ENCODE results near the gene CCRL2. TPM values are rescaled to one million over a fixed set of nuclear protein-coding genes. Genes with fewer than 3 reads are reported as not detected.

The CCRL2 gene
- total RNA-seq, 6 experiments from 2014 or later = 0.12 to 0.21 TPM; not detected in 4

GRCh38 chr3:46398186-46398955, 8.7 kb upstream of the CCRL2 start:
- Mint-ChIP-seq H3K9me3 (peaks cover 4% of the 10 kb centered on the region; the same call in 1 of the 2 replicates), H3K4me3 (no peak overlapping the region), H3K36me3 (ENCODE audit: low read depth) (no peaks in the 10 kb centered on the region), H3K27me3 (ENCODE audit: insufficient read depth) (peaks cover 15% of the 10 kb centered on the region), H3K27ac (no peak overlapping the region), H3K4me1 (ENCODE audit: low read depth) (peaks cover 9% of the 10 kb centered on the region)
- DNase-seq = no peak
- no peak for TF ChIP-seq CTCF (IDR thresholded peaks at IDR 0.05)

- H3K36me3 Mint-ChIP-seq (ENCODE audit: low read depth) = no peaks in the 10 kb centered on the region
- no peak overlapping the region for H3K4me3 Mint-ChIP-seq
- peaks cover 4% of the 10 kb centered on the region; the same call in 1 of the 2 replicates for H3K9me3 Mint-ChIP-seq
- H3K27ac Mint-ChIP-seq = no peak overlapping the region
- H3K27me3 Mint-ChIP-seq (ENCODE audit: insufficient read depth) = peaks cover 22% of the 10 kb centered on the region
- peaks cover 9% of the 10 kb centered on the region for H3K4me1 Mint-ChIP-seq (ENCODE audit: low read depth)
- TF ChIP-seq CTCF (IDR thresholded peaks at IDR 0.05) = no peak
- DNase-seq = no peak
Observed at GRCh38 chr3:46399098-46399497, 8.0 kb upstream of the CCRL2 start.

- Mint-ChIP-seq H3K27me3 (ENCODE audit: insufficient read depth) (peaks cover 20% of the 10 kb centered on the region), H3K9me3 (peaks cover 4% of the 10 kb centered on the region; the same call in 1 of the 2 replicates), H3K4me1 (ENCODE audit: low read depth) (peaks cover 9% of the 10 kb centered on the region), H3K36me3 (ENCODE audit: low read depth) (no peaks in the 10 kb centered on the region), H3K27ac (no peak overlapping the region), H3K4me3 (no peak overlapping the region)
- no peak for TF ChIP-seq CTCF (IDR thresholded peaks at IDR 0.05)
- no peak for DNase-seq
Observed at GRCh38 chr3:46399557-46399956, 7.5 kb upstream of the CCRL2 start.

GRCh38 chr3:46400000-46400734, 6.9 kb upstream of the CCRL2 start:
- no peak for DNase-seq
- H3K4me1 Mint-ChIP-seq (ENCODE audit: low read depth) = peaks cover 7% of the 10 kb centered on the region
- H3K9me3 Mint-ChIP-seq = peaks cover 4% of the 10 kb centered on the region; the same call in 1 of the 2 replicates
- H3K4me3 Mint-ChIP-seq = no peak overlapping the region
- H3K27me3 Mint-ChIP-seq (ENCODE audit: insufficient read depth) = peaks cover 20% of the 10 kb centered on the region
- H3K36me3 Mint-ChIP-seq (ENCODE audit: low read depth) = no peaks in the 10 kb centered on the region
- TF ChIP-seq CTCF (IDR thresholded peaks at IDR 0.05) = no peak
- H3K27ac Mint-ChIP-seq = no peak overlapping the region

- Mint-ChIP-seq H3K9me3 (peaks cover 4% of the 10 kb centered on the region; the same call in 1 of the 2 replicates), H3K4me1 (ENCODE audit: low read depth) (peaks cover 7% of the 10 kb centered on the region; the same call in 1 of the 2 replicates), H3K27me3 (ENCODE audit: insufficient read depth) (peaks cover 21% of the 10 kb centered on the region), H3K36me3 (ENCODE audit: low read depth) (no peaks in the 10 kb centered on the region), H3K27ac (no peak overlapping the region), H3K4me3 (no peak overlapping the region)
- no peak for TF ChIP-seq CTCF (IDR thresholded peaks at IDR 0.05)
- no peak for DNase-seq
Observed at GRCh38 chr3:46400846-46401245, 6.2 kb upstream of the CCRL2 start.
